HL-60 (cell line): Measurements from ENCODE around the gene GALNT5.

ENCODE experiments used
- DNase-seq, 2 experiments: peaks; one replicate each; pipeline ENCODE4 v3.0.0-alpha.2; 2010 to 2020; ENCODE audit warnings: low read depth in 1 of 2, low spot score in 1 of 2
- H3K27ac ChIP-seq: fragments of 250-450 bp; sonication (Bioruptor Pico); replicated peaks from 2 replicates; pipeline ENCODE4 v1.5.1; 2020; ENCODE audit warnings: mild to moderate bottlenecking, moderate library complexity
- H3K27me3 ChIP-seq: fragments of 250-450 bp; sonication (Bioruptor Pico); 2 replicates; pipeline ENCODE4 v1.5.1; 2021; ENCODE audit warnings: mild to moderate bottlenecking, moderate library complexity; ENCODE audit not compliant: insufficient read depth, poor library complexity, severe bottlenecking
- H3K4me3 ChIP-seq: replicated peaks from 2 replicates; pipeline ENCODE4 v1.5.1; 2011; ENCODE audit warnings: mild to moderate bottlenecking, control low read depth, low read length; ENCODE audit not compliant: insufficient read depth
- GABPA ChIP-seq: IDR thresholded peaks from 2 replicates; pipeline ENCODE4 v1.6.1; 2012; ENCODE audit warnings: low read depth
- POLR2AphosphoS5 ChIP-seq: IDR thresholded peaks from 2 replicates; pipeline ENCODE4 v1.6.1; 2012; ENCODE audit warnings: low read depth
- SPI1 ChIP-seq: IDR thresholded peaks from 2 replicates; pipeline ENCODE4 v1.6.1; 2012; ENCODE audit warnings: low read depth, mild to moderate bottlenecking, borderline replicate concordance
- TF ChIP-seq, protein P1 (sequence below): IDR thresholded peaks from one replicate; pipeline ENCODE4 v1.5.1; 2011; ENCODE audit warnings: low read length, control low read depth, inconsistent platforms; ENCODE audit not compliant: insufficient read depth
- TF ChIP-seq, protein P2 (sequence below): IDR thresholded peaks from 2 replicates; pipeline ENCODE4 v1.6.1; 2012; ENCODE audit warnings: low read depth; ENCODE audit not compliant: insufficient replicate concordance

The GALNT5 gene

DNA sequence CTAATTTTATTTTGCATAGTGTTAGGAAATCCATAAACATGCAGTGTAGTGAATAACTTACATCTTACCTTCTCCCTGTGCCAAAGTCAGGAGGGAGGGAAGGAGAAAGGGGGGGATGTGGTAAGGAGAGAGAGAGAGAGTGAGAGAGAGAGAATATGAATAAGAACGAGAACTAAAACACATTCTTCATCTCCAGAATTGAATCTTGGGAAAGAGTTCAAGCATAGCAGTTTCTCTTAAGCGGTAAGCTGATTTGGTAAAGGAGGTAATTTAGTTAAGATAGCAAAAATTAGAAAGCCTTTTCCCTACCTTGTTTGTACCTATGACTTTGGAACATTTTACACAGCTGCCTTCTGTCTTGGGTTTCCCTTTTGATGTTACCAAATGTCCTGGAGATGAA lies 52.4 kb downstream of the GALNT5 start:
- H3K27ac ChIP-seq, result no peak overlapping the region
- no peak for DNase-seq
- no peak overlapping the region for H3K4me3 ChIP-seq
- TF ChIP-seq SPI1, result no peak
- TF ChIP-seq, protein P1, sequence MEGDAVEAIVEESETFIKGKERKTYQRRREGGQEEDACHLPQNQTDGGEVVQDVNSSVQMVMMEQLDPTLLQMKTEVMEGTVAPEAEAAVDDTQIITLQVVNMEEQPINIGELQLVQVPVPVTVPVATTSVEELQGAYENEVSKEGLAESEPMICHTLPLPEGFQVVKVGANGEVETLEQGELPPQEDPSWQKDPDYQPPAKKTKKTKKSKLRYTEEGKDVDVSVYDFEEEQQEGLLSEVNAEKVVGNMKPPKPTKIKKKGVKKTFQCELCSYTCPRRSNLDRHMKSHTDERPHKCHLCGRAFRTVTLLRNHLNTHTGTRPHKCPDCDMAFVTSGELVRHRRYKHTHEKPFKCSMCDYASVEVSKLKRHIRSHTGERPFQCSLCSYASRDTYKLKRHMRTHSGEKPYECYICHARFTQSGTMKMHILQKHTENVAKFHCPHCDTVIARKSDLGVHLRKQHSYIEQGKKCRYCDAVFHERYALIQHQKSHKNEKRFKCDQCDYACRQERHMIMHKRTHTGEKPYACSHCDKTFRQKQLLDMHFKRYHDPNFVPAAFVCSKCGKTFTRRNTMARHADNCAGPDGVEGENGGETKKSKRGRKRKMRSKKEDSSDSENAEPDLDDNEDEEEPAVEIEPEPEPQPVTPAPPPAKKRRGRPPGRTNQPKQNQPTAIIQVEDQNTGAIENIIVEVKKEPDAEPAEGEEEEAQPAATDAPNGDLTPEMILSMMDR, result no peak
- TF ChIP-seq POLR2AphosphoS5, result no peak
- no peak for TF ChIP-seq GABPA
- TF ChIP-seq, protein P2, sequence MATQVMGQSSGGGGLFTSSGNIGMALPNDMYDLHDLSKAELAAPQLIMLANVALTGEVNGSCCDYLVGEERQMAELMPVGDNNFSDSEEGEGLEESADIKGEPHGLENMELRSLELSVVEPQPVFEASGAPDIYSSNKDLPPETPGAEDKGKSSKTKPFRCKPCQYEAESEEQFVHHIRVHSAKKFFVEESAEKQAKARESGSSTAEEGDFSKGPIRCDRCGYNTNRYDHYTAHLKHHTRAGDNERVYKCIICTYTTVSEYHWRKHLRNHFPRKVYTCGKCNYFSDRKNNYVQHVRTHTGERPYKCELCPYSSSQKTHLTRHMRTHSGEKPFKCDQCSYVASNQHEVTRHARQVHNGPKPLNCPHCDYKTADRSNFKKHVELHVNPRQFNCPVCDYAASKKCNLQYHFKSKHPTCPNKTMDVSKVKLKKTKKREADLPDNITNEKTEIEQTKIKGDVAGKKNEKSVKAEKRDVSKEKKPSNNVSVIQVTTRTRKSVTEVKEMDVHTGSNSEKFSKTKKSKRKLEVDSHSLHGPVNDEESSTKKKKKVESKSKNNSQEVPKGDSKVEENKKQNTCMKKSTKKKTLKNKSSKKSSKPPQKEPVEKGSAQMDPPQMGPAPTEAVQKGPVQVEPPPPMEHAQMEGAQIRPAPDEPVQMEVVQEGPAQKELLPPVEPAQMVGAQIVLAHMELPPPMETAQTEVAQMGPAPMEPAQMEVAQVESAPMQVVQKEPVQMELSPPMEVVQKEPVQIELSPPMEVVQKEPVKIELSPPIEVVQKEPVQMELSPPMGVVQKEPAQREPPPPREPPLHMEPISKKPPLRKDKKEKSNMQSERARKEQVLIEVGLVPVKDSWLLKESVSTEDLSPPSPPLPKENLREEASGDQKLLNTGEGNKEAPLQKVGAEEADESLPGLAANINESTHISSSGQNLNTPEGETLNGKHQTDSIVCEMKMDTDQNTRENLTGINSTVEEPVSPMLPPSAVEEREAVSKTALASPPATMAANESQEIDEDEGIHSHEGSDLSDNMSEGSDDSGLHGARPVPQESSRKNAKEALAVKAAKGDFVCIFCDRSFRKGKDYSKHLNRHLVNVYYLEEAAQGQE, result no peak
- no peaks in the 10 kb centered on the region for H3K27me3 ChIP-seq

DNA sequence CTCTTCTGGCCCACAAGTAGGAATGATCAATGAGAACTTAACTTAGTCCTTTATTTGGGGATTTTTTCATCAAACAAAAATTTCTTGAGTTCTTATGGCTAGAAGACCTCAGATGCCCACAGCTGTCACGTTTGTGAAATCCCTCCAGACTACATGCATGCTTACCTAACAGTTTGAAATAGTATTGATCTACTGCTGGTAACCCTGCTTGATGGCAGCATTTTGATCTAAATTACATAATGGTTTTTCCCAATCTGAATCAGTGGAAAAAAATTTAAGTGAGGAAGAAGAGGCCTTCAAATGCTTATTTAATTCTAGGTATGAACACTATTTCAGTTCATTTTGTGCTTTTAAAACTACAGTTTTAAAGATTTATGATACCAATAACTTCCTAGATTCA lies 54.2 kb downstream of the GALNT5 start:
- H3K27me3 ChIP-seq, result no peaks in the 10 kb centered on the region

DNA sequence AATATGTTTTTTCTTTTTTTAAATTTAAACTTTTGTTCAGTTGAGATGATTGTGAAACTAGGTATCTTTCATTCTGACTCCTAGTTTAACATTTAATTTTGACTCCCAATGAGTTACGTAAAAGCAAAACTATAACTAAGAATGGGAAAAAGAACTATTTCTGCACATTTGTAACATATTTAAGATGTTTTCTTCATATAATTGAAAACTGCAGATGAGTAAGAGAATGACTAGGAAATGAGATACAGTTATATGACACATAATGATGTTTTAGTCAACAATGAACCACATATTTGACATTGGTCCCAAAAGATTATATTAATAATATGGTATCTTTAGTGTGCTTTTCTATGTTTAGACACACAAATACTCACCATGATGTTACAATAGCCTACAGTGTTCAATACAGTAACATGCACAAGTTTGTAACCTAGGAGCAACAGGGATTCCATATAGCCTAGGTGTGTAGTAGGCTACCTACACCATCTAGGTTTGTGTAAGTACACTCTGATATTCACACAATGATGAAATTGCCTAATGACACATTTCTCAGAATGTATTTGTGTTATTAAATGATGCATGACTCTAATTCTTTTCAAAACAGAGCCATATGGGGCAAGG lies 55.5 kb downstream of the GALNT5 start:
- DNase-seq, result no peak
- TF ChIP-seq, protein P2, result no peak
- TF ChIP-seq GABPA (no peak), POLR2AphosphoS5 (no peak)
- TF ChIP-seq, protein P1, result no peak
- H3K27me3 ChIP-seq, result peaks cover 5% of the 10 kb centered on the region
- H3K27ac ChIP-seq, result no peak overlapping the region
- H3K4me3 ChIP-seq, result no peak overlapping the region

More for the DNA sequence above, 54.2 kb downstream of the GALNT5 start:
- no peak for TF ChIP-seq POLR2AphosphoS5
- TF ChIP-seq, protein P2, result no peak
- TF ChIP-seq SPI1, result no peak
- no peak for TF ChIP-seq GABPA
- TF ChIP-seq, protein P1, result no peak
- H3K4me3 ChIP-seq, result no peak overlapping the region
- no peak overlapping the region for H3K27ac ChIP-seq
- DNase-seq, result no peak
